Mesendoderm (in vitro differentiated cells): ENCODE data around the gene PPP1R27.

Experiments used
- DNase-seq: peaks from one replicate; pipeline ENCODE4 v3.0.0; 2013
- H2AK5ac ChIP-seq: 2 replicates; pipeline ENCODE4 v1.6.1; 2013; ENCODE audit warnings: low read length, inconsistent platforms
- H2BK120ac ChIP-seq: 2 replicates; pipeline ENCODE4 v1.6.1; 2013; ENCODE audit warnings: low read depth, mild to moderate bottlenecking, low read length, moderate library complexity, mixed read lengths
- H2BK15ac ChIP-seq: replicated peaks from 2 replicates; pipeline ENCODE4 v1.6.1; 2013; ENCODE audit warnings: low read depth, mild to moderate bottlenecking, moderate library complexity
- H2BK5ac ChIP-seq: 2 replicates; pipeline ENCODE4 v1.6.1; 2013; ENCODE audit warnings: low read length, inconsistent platforms
- H3K18ac ChIP-seq: 2 replicates; pipeline ENCODE4 v1.6.1; 2013; ENCODE audit warnings: mild to moderate bottlenecking, low read length, mixed read lengths
- H3K23ac ChIP-seq: one replicate; pipeline ENCODE4 v1.6.1; 2013; ENCODE audit warnings: low read length
- H3K27ac ChIP-seq: 2 replicates; pipeline ENCODE4 v1.5.1; 2013; ENCODE audit warnings: low read depth, mild to moderate bottlenecking, inconsistent platforms, low read length, moderate library complexity
- H3K27me3 ChIP-seq: 2 replicates; pipeline ENCODE4 v1.6.1; 2013; ENCODE audit warnings: low read length, control low read depth, mild to moderate bottlenecking, inconsistent platforms; ENCODE audit not compliant: insufficient read depth, poor library complexity
- H3K36me3 ChIP-seq: 2 replicates; pipeline ENCODE4 v1.6.1; 2013; ENCODE audit warnings: low read length, inconsistent platforms; ENCODE audit not compliant: control insufficient read depth, insufficient read depth
- H3K4ac ChIP-seq: one replicate; pipeline ENCODE4 v1.6.1; 2013; ENCODE audit warnings: low read depth, mild to moderate bottlenecking, low read length, moderate library complexity
- H3K4me1 ChIP-seq: 2 replicates; pipeline ENCODE4 v1.6.1; 2013; ENCODE audit warnings: low read depth, low read length, inconsistent platforms; ENCODE audit not compliant: control insufficient read depth
- H3K4me2 ChIP-seq: 2 replicates; pipeline ENCODE4 v1.6.1; 2013; ENCODE audit warnings: low read length
- H3K4me3 ChIP-seq: 2 replicates; pipeline ENCODE4 v1.5.1; 2013; ENCODE audit warnings: mild to moderate bottlenecking, low read length
- H3K56ac ChIP-seq: one replicate; pipeline ENCODE4 v1.6.1; 2013; ENCODE audit warnings: low read length
- H3K79me1 ChIP-seq: 2 replicates; pipeline ENCODE4 v1.6.1; 2013; ENCODE audit warnings: low read length, inconsistent platforms
- H3K79me2 ChIP-seq: 2 replicates; pipeline ENCODE4 v1.6.1; 2013; ENCODE audit warnings: mild to moderate bottlenecking, low read length; ENCODE audit not compliant: control insufficient read depth, insufficient read depth
- H3K9ac ChIP-seq: 2 replicates; pipeline ENCODE4 v1.6.1; 2013; ENCODE audit warnings: low read length, inconsistent platforms
- H4K5ac ChIP-seq: one replicate; pipeline ENCODE4 v1.6.1; 2013; ENCODE audit warnings: low read length
- H4K8ac ChIP-seq: one replicate; pipeline ENCODE4 v1.6.1; 2013; ENCODE audit warnings: low read depth, mild to moderate bottlenecking, control low read depth, low read length, moderate library complexity
- WGBS: extraction: QIAGEN DNeasy Blood & Tissue Kit; methylation state at CpG from one replicate; pipeline ENCODE4 v1.1.7; 2013; ENCODE audit warnings: low lambda C conversion rate, missing lambda C conversion rate; ENCODE audit not compliant: insufficient coverage; ENCODE audit errors: extremely low coverage; 5-methylcytosine and 5-hydroxymethylcytosine counted together

The PPP1R27 gene

DNA sequence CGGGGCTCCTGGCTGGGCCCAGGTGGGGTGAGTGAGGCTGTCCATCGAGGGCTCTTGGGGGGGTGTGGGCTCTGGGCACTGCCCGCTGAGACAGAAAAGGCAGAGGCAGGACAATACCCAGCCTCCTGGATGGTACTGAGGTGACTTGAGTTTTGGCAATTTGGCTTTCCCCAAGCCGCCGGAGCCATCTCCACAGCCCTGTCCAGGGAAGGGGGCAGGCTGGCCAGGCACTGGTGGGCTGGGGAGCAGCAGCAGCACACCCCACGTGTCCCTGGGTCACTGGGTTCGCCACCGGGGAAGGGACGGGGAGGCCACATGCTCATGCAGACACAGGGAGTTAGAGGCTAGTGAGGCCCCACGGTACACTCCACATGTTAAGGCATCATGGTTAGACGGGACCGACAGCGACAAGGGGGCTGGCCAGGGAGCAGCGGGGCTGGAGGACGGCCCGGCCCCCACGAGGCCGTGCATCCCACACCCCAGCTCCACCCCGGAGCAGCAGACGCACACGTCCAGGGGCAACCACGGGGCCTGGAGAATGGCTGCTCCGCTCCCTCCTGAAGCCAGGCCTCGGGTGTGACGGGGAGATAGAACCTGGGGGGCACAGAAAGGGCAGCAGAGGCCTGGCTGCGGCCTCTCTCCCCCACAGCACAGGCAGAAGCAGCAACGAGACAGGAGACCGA lies 33.3 kb upstream of the PPP1R27 start:
- Histone ChIP-seq H3K79me2 (peaks cover 11% of the 10 kb centered on the region), H3K23ac (no peak overlapping the region), H3K18ac (no peak overlapping the region), H3K4ac (no peak overlapping the region), H2AK5ac (no peak overlapping the region), H3K27ac (peak overlapping the region; percentile 32), H2BK120ac (no peak overlapping the region), H3K27me3 (no peaks in the 10 kb centered on the region), H3K56ac (peak overlapping the region; percentile 66), H2BK15ac (no peak overlapping the region), H3K4me1 (no peaks in the 10 kb centered on the region), H4K5ac (no peak overlapping the region), H3K9ac (peak overlapping the region; percentile 12), H3K36me3 (peaks cover 2% of the 10 kb centered on the region), H3K4me2 (no peak overlapping the region), H3K4me3 (no peak overlapping the region), H4K8ac (no peak overlapping the region), H2BK5ac (no peak overlapping the region), H3K79me1 (peaks cover 14% of the 10 kb centered on the region)
- no peak for DNase-seq
- no CpG with 5 or more reads among the region's 28 CpGs for WGBS

DNA sequence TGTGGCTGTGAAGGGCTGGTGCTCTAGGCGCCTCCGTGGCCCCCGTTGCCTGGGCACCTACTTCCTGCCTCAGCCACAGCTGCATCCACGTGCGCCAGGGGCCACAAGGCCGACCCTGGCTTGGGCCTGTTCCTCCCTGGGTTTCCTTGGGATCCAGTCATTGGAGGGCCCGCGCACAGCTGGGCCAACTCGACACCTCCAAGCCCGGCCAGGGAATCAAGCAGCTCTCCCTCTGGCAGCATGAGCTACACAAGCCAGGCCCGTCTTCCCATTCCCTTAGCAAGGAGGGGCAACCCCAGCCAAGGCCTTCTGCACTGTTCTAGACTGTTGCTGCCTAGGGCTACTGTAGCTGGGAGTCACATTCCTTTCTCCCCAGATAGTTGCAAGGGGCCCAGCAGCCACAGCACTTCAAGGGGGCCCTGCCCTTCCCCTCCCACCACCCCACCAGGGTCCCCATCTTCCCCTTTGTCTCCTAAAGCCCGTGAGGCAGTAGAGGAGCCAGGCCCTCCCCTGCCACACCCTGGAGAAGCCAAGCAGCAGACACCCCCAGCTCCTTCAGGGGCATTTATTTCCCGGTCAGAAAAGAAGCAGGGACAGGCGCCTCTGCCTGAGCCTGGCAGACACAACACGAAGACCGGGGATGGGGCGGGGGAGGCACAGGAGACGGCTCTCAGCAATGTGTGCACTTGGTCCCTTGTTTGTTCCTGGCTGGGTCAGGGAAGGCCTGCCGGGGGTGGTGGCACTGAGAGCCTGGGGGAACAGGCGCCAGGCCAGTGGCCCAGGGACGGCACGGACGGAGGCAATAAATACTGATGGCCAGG lies 32.5 kb upstream of the PPP1R27 start:
- Histone ChIP-seq H4K8ac (no peak overlapping the region), H3K4me3 (no peak overlapping the region), H2BK120ac (no peak overlapping the region), H3K56ac (peak overlapping the region; percentile 57), H2BK15ac (no peak overlapping the region), H3K23ac (no peak overlapping the region), H3K4ac (no peak overlapping the region), H3K4me2 (no peak overlapping the region), H3K4me1 (no peaks in the 10 kb centered on the region), H3K79me1 (peaks cover 17% of the 10 kb centered on the region), H4K5ac (no peak overlapping the region), H3K27ac (peak overlapping the region; percentile 5), H3K27me3 (no peaks in the 10 kb centered on the region), H2BK5ac (no peak overlapping the region), H3K36me3 (peaks cover 2% of the 10 kb centered on the region), H3K79me2 (peaks cover 11% of the 10 kb centered on the region), H3K9ac (peak overlapping the region; percentile 12), H3K18ac (no peak overlapping the region), H2AK5ac (no peak overlapping the region)
- WGBS, result no CpG with 5 or more reads among the region's 23 CpGs
- DNase-seq, result peak; percentile 79

DNA sequence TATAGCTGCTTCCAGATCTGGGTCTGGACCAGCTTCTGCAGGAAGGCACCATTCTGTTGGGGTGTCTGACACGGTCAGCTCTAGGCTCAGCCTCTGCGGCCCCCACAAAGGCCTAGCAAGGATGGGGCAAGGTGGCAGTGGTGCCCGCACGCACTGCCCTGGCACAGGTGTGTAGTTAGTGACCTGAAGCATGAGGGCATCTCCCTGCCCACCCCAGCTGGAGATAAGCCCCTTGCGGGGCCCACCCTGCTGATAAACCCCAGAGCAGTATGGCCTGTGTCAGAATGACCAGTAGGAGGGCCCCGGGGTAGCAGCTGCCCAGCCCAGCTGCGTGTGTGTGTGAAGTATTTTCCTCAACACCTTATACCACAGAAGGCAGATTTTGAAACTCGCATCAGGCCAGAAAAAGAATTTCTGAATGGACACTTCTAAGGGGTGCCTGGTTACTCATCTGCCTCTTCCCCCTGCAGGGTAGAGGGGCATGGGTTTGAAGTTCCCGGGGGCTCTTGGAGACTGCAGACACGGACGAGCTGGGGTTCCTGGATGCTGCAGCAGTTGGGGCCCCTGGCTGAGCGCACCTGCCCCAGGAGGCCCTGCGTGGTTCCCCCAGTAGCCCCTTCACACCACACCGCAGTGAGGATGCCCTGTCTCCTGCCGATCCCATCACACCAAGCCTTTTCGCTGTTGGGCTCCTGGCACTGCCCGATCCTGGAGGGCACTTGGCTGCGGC lies 31.8 kb upstream of the PPP1R27 start:
- Histone ChIP-seq H3K56ac (peak overlapping the region; percentile 6), H3K4ac (no peak overlapping the region), H3K4me3 (no peak overlapping the region), H2BK15ac (no peak overlapping the region), H3K79me2 (peaks cover 13% of the 10 kb centered on the region), H3K79me1 (peaks cover 17% of the 10 kb centered on the region), H4K5ac (no peak overlapping the region), H3K27ac (no peak overlapping the region), H3K4me1 (no peaks in the 10 kb centered on the region), H3K23ac (no peak overlapping the region), H3K9ac (no peak overlapping the region), H2BK5ac (no peak overlapping the region), H3K36me3 (peaks cover 2% of the 10 kb centered on the region), H2BK120ac (no peak overlapping the region), H3K27me3 (no peaks in the 10 kb centered on the region), H4K8ac (no peak overlapping the region), H3K18ac (no peak overlapping the region), H2AK5ac (no peak overlapping the region), H3K4me2 (no peak overlapping the region)
- WGBS, result no CpG with 5 or more reads among the region's 18 CpGs
- no peak for DNase-seq

DNA sequence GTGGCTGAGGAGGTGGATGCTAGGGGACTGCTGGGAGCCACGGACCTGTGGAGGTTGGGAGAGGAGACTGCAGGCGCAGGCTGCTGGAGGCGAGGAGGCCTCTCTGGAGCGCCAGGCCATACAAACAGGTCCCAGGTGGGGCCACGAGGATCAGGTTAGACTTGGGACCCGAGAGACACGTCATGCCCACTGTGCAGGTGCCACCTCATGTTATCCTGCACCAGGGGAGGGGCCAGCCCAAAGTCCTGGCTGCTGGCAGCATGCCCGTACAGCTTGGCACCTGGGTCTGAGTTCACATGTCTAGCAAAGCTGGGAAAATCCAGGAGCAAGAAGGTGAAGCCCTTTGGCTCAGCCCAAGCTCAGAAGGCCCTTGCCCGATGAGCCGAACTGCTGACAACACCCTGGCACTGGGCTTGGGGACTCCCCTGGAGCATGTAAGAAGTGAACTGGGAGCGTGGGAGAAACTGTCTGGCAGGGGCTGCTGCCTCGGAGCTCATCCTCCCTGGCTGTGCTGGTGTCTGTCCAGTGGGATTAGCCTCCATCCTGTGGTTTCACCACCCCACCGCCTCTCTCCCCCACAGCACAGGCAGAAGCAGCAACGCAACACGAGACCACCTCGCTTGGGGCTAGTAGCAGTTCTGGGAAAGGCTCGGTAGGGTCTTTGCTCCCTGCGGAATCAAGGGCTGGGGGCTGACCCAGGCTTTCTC lies 31.0 kb upstream of the PPP1R27 start:
- Histone ChIP-seq H3K4me2 (no peak overlapping the region), H2BK5ac (no peak overlapping the region), H3K4ac (no peak overlapping the region), H3K36me3 (peaks cover 2% of the 10 kb centered on the region), H2AK5ac (no peak overlapping the region), H3K4me1 (no peaks in the 10 kb centered on the region), H3K18ac (no peak overlapping the region), H3K79me1 (peaks cover 19% of the 10 kb centered on the region), H4K5ac (no peak overlapping the region), H3K27ac (no peak overlapping the region), H2BK120ac (no peak overlapping the region), H3K79me2 (peaks cover 15% of the 10 kb centered on the region), H4K8ac (no peak overlapping the region), H3K23ac (no peak overlapping the region), H2BK15ac (no peak overlapping the region), H3K56ac (no peak overlapping the region), H3K27me3 (no peaks in the 10 kb centered on the region), H3K4me3 (no peak overlapping the region), H3K9ac (no peak overlapping the region)
- WGBS, result no CpG with 5 or more reads among the region's 18 CpGs
- DNase-seq, result no peak

GRCh38 chr17:81865358-81865732 lies 30.5 kb upstream of the PPP1R27 start:
- H4K8ac ChIP-seq, result no peak overlapping the region
- no peak overlapping the region for H4K5ac ChIP-seq
- H3K27ac ChIP-seq, result no peak overlapping the region
- WGBS, result no CpG with 5 or more reads among the region's 8 CpGs
- no peak overlapping the region for H3K4ac ChIP-seq
- no peak overlapping the region for H3K4me2 ChIP-seq
- H2AK5ac ChIP-seq, result no peak overlapping the region
- no peak overlapping the region for H3K56ac ChIP-seq
- no peak overlapping the region for H3K4me3 ChIP-seq
- H3K4me1 ChIP-seq, result no peaks in the 10 kb centered on the region
- DNase-seq, result no peak
- no peak overlapping the region for H2BK5ac ChIP-seq
- H3K9ac ChIP-seq, result no peak overlapping the region
- H3K23ac ChIP-seq, result no peak overlapping the region
- H3K79me2 ChIP-seq, result peaks cover 13% of the 10 kb centered on the region
- H3K36me3 ChIP-seq, result peaks cover 2% of the 10 kb centered on the region
- H3K79me1 ChIP-seq, result peaks cover 17% of the 10 kb centered on the region
- no peak overlapping the region for H3K18ac ChIP-seq
- H3K27me3 ChIP-seq, result no peaks in the 10 kb centered on the region
- no peak overlapping the region for H2BK15ac ChIP-seq
- no peak overlapping the region for H2BK120ac ChIP-seq
